LNCAP (cell line): Measurements from ENCODE around the gene SPRY2.

Source experiments
- CTCF ChIP-seq: fragments of 450-650 bp; IDR thresholded peaks from 2 replicates; pipeline ENCODE4 v1.5.1; 2017; ENCODE audit warnings: mild to moderate bottlenecking

Gene SPRY2

DNA sequence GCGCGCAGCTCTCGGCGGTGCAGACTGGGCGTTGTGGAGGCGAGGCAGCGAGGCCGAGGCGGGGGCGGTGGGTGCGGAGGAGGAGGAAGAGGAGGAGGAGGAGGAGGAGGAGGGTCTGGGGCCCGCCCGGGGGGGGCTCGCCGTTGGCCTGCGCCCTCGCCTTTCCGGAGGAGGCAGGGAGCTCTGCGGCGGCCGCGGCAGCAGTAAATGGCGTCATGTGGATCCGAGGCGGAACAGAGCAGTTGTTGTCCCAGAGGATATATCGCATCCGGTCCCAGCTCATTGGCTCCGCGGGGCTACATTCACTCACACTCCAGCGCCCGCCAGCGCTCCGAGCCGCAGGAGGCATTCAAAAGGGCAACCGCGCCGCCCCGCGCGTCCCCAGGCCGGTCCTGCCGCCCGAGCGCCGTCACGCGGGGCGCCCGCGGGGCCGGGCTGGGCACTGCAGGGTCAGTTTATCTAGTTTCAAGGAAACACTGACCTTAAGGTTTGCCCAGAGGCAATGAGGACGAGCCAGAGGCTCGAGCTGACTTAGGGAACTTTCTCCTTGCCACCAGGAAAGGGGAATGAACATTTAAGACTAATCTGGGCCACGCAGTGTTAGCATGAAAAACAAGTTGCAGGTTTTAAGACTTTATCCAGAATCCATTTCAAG lies at the start of gene SPRY2:
TSS of gene SPRY2 (minus strand) at position 26 of the 655 bp plus-strand sequence. CDS start 3,421 bp downstream, outside the sequence.
- TF ChIP-seq CTCF: no peak

GRCh38 chr13:80390338-80390737 lies 49.4 kb upstream of the SPRY2 start:
- no peak for TF ChIP-seq CTCF

DNA sequence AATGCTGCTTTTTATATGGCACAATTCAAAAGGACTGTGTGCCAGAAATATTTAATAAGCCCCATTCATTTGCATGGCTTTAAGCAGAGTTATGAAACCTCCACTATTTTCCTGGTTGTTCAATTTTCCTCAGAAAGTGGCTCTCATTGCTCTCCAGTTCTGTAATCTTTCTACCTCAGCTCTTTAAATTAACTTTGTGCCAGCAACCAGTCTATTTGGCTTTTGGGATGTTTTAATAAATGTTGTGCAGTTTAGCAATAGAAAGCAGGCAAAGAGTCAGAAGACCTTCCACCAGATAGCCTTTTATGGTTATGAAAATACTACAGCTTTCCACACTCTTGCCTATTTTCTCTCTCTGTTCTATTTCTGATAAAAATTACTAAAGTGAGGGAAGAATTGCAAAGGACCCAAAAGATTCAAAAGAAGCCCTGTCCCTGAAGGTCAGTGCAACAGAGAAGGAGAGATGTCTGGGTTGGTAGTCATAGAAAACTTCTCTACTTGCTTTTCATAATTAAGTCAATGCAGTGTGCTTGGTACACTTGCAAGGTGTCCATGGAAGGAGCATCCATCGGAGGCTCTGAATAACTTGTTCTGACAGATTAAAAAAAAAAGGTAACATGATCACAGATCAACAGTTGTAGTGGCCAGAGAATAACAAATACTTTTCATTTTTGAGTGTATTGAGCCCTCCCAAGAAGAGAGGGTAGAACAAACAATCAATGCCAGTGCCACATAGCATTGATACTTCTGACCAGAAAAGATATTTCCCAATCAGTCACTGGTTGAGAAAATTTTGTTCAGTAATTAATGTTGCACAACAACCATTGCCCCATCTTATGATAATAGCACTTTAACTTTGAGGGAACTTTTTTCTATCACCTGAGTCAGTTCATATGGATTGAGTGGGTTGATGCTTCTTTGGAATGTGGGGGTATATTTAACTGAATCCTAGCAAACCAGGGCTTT lies 48.4 kb upstream of the SPRY2 start:
- no peak for TF ChIP-seq CTCF

GRCh38 chr13:80388506-80388905 lies 47.6 kb upstream of the SPRY2 start:
- no peak for TF ChIP-seq CTCF

GRCh38 chr13:80386592-80386991 lies 45.7 kb upstream of the SPRY2 start:
- no peak for TF ChIP-seq CTCF

- no peak for TF ChIP-seq CTCF
Measured at GRCh38 chr13:80386002-80386401, 45.1 kb upstream of the SPRY2 start.

DNA sequence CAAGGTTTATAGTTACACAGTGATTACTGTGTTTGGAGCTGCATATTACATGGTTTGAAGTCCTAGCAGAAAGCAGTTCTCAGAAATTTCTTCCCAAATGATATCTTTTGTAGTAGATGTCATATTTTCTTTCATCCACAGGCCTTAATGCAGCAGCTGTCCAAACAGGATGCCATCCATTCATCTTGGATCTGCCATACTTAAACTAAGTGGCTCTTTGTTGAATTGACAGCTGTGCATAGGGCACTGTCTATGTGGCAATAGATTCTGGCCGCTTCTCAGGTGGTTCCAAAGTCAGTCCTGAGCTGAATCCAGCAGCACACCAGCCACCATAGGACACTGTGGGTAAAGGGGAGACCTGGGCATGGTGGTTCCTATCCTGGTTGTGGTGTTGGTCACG lies 41.6 kb upstream of the SPRY2 start:
- TF ChIP-seq CTCF: no peak
